ENCODE data around the gene TAB2. TPM values are rescaled to one million over a fixed set of nuclear protein-coding genes. Genes with fewer than 3 reads are reported as not detected.

TAB2 gene
- total RNA-seq, 4 donors from 2014 or later = 48.2 to 84.6 (median 52.8) TPM

- H3K27me3 ChIP-seq = no peaks in the 10 kb centered on the region
- H3K4me3 ChIP-seq = no peak overlapping the region
- no peak for DNase-seq
- H3K36me3 ChIP-seq = peaks cover 0 to 21% (median 0%) of the 10 kb centered on the region in 3 donors
- no peaks in the 10 kb centered on the region for H3K9me3 ChIP-seq
- no peak for TF ChIP-seq POLR2A (IDR thresholded peaks at IDR 0.05)
- TF ChIP-seq, protein P1, sequence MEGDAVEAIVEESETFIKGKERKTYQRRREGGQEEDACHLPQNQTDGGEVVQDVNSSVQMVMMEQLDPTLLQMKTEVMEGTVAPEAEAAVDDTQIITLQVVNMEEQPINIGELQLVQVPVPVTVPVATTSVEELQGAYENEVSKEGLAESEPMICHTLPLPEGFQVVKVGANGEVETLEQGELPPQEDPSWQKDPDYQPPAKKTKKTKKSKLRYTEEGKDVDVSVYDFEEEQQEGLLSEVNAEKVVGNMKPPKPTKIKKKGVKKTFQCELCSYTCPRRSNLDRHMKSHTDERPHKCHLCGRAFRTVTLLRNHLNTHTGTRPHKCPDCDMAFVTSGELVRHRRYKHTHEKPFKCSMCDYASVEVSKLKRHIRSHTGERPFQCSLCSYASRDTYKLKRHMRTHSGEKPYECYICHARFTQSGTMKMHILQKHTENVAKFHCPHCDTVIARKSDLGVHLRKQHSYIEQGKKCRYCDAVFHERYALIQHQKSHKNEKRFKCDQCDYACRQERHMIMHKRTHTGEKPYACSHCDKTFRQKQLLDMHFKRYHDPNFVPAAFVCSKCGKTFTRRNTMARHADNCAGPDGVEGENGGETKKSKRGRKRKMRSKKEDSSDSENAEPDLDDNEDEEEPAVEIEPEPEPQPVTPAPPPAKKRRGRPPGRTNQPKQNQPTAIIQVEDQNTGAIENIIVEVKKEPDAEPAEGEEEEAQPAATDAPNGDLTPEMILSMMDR (IDR thresholded peaks at IDR 0.05) = no peak
- H3K27ac ChIP-seq = no peak overlapping the region
- H3K4me1 ChIP-seq = no peaks in the 10 kb centered on the region
These were observed 88.6 kb downstream of the TAB2 start for GRCh38 chr6:149405823-149406765.

- Histone ChIP-seq H3K36me3 (peaks cover 0 to 17% (median 0%) of the 10 kb centered on the region in 3 donors), H3K27ac (no peak overlapping the region)
- DNase-seq = no peak
These were observed 92.1 kb downstream of the TAB2 start for GRCh38 chr6:149409617-149410016.

GRCh38 chr6:149410557-149410956 lies 93.0 kb downstream of the TAB2 start:
- Histone ChIP-seq H3K27me3 (no peaks in the 10 kb centered on the region), H3K36me3 (peaks cover 0 to 17% (median 0%) of the 10 kb centered on the region in 3 donors), H3K4me3 (no peak overlapping the region), H3K4me1 (no peaks in the 10 kb centered on the region), H3K9me3 (no peaks in the 10 kb centered on the region), H3K27ac (no peak overlapping the region)
- TF ChIP-seq POLR2A (IDR thresholded peaks at IDR 0.05) = no peak
- TF ChIP-seq, protein P1 (IDR thresholded peaks at IDR 0.05) = no peak
- DNase-seq = no peak

More at GRCh38 chr6:149409617-149410016, 92.1 kb downstream of the TAB2 start:
- Histone ChIP-seq H3K27me3 (no peaks in the 10 kb centered on the region), H3K4me1 (no peaks in the 10 kb centered on the region), H3K9me3 (no peaks in the 10 kb centered on the region), H3K4me3 (no peak overlapping the region)
- TF ChIP-seq, protein P1 (IDR thresholded peaks at IDR 0.05) = no peak
- no peak for TF ChIP-seq POLR2A (IDR thresholded peaks at IDR 0.05)

DNA sequence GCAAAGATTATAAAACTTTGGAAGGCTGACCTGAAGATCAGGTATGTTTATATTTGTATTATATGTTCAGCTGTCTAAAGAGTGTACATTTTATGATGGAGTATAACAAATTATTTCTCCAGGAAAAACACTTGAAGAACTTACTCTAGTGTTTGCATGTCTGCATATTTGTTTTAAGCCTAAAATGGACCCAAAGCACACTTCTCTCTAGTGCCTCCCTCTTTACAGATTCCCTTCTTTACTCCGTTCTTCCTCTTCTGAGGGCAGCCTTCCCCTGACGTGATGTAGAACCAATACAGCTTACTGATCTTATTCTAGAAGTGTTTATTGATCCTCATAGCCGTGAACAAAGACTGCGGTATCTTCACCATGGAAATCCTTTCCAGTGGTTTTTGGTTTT lies 96.5 kb downstream of the TAB2 start:
- Histone ChIP-seq H3K36me3 (peaks cover 0 to 17% (median 0%) of the 10 kb centered on the region in 3 donors), H3K27me3 (no peaks in the 10 kb centered on the region), H3K4me1 (no peaks in the 10 kb centered on the region), H3K9me3 (no peaks in the 10 kb centered on the region), H3K4me3 (no peak overlapping the region), H3K27ac (no peak overlapping the region)
- no peak for TF ChIP-seq POLR2A (IDR thresholded peaks at IDR 0.05)
- no peak for DNase-seq

- TF ChIP-seq, protein P1 (IDR thresholded peaks at IDR 0.05) = no peak
- TF ChIP-seq POLR2A (IDR thresholded peaks at IDR 0.05) = no peak
- H3K4me3 ChIP-seq = no peak overlapping the region
- no peak for DNase-seq
These were observed 97.3 kb downstream of the TAB2 start for GRCh38 chr6:149414821-149415220.

GRCh38 chr6:149419696-149420404 lies 102.3 kb downstream of the TAB2 start:
- no peak for TF ChIP-seq POLR2A (IDR thresholded peaks at IDR 0.05)
- TF ChIP-seq, protein P1 (IDR thresholded peaks at IDR 0.05) = no peak
- no peaks in the 10 kb centered on the region for H3K9me3 ChIP-seq
- no peak overlapping the region for H3K27ac ChIP-seq
- peaks cover 0 to 4% (median 0%) of the 10 kb centered on the region in 4 donors for H3K4me1 ChIP-seq
- H3K4me3 ChIP-seq = no peak overlapping the region
- DNase-seq = no peak
- no peaks in the 10 kb centered on the region for H3K36me3 ChIP-seq
- no peaks in the 10 kb centered on the region for H3K27me3 ChIP-seq

More at GRCh38 chr6:149414821-149415220, 97.3 kb downstream of the TAB2 start:
- H3K36me3 ChIP-seq = peaks cover 0 to 11% (median 0%) of the 10 kb centered on the region in 3 donors
- no peak overlapping the region for H3K27ac ChIP-seq
- no peaks in the 10 kb centered on the region for H3K4me1 ChIP-seq
- H3K9me3 ChIP-seq = no peaks in the 10 kb centered on the region
- H3K27me3 ChIP-seq = no peaks in the 10 kb centered on the region
